ENCODE measurements around the gene EVC2. TPM values are rescaled to one million over a fixed set of nuclear protein-coding genes. Genes with fewer than 3 reads are reported as not detected.

Gene EVC2
- total RNA-seq, 4 donors from 2014 or later, result 0.20 to 10.5 (median 3.9) TPM

- TF ChIP-seq POLR2A (IDR thresholded peaks at IDR 0.05) (no peak), POLR2AphosphoS5 (IDR thresholded peaks at IDR 0.05) (no peak), EP300 (IDR thresholded peaks at IDR 0.05; ENCODE audit: low read depth) (no peak)
- TF ChIP-seq, protein P1, sequence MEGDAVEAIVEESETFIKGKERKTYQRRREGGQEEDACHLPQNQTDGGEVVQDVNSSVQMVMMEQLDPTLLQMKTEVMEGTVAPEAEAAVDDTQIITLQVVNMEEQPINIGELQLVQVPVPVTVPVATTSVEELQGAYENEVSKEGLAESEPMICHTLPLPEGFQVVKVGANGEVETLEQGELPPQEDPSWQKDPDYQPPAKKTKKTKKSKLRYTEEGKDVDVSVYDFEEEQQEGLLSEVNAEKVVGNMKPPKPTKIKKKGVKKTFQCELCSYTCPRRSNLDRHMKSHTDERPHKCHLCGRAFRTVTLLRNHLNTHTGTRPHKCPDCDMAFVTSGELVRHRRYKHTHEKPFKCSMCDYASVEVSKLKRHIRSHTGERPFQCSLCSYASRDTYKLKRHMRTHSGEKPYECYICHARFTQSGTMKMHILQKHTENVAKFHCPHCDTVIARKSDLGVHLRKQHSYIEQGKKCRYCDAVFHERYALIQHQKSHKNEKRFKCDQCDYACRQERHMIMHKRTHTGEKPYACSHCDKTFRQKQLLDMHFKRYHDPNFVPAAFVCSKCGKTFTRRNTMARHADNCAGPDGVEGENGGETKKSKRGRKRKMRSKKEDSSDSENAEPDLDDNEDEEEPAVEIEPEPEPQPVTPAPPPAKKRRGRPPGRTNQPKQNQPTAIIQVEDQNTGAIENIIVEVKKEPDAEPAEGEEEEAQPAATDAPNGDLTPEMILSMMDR (IDR thresholded peaks at IDR 0.05), result no peak
- Histone ChIP-seq H3K27me3 (no peaks in the 10 kb centered on the region), H3K4me1 (no peaks in the 10 kb centered on the region), H3K4me3 (no peak overlapping the region), H3K9me3 (no peaks in the 10 kb centered on the region), H3K27ac (no peak overlapping the region), H3K36me3 (no peaks in the 10 kb centered on the region)
- intact Hi-C loops (cut with DNase I; ENCODE audit: low total_unique reads), result no loop called here
- DNase-seq, result no peak
- in situ Hi-C loops (cut with MboI; ENCODE audit: low pct_ligation_motif_present in 1 of 4, low pct_unique_long_range_greater_than_20kb in 1 of 4, low sequenced_read_pairs in 3 of 4), result no loop called here
- 84% methylated on average over 18 of the region's 19 CpGs; no CpG with 5 or more reads in 1 of the 2 donors for WGBS, 2 donors (ENCODE audit: low coverage in 1 of 2)
Observed at GRCh38 chr4:5753766-5754528, 45.6 kb upstream of the EVC2 start.

GRCh38 chr4:5753366-5753765 is 45.0 kb upstream of the EVC2 start:
- no peak overlapping the region for H3K27ac ChIP-seq
- H3K9me3 ChIP-seq, result no peaks in the 10 kb centered on the region
- no peaks in the 10 kb centered on the region for H3K4me1 ChIP-seq
- intact Hi-C loops (cut with DNase I; ENCODE audit: low total_unique reads), result no loop called here
- no peaks in the 10 kb centered on the region for H3K27me3 ChIP-seq
- no peaks in the 10 kb centered on the region for H3K36me3 ChIP-seq
- no peak for DNase-seq
- TF ChIP-seq EP300 (IDR thresholded peaks at IDR 0.05; ENCODE audit: low read depth) (no peak), POLR2AphosphoS5 (IDR thresholded peaks at IDR 0.05) (no peak), POLR2A (IDR thresholded peaks at IDR 0.05) (no peak)
- TF ChIP-seq, protein P1 (IDR thresholded peaks at IDR 0.05), result no peak
- no peak overlapping the region for H3K4me3 ChIP-seq
- 77% methylated on average over 6 of the region's 7 CpGs; no CpG with 5 or more reads in 1 of the 2 donors for WGBS, 2 donors (ENCODE audit: low coverage in 1 of 2)
- in situ Hi-C loops (cut with MboI; ENCODE audit: low pct_ligation_motif_present in 1 of 4, low pct_unique_long_range_greater_than_20kb in 1 of 4, low sequenced_read_pairs in 3 of 4), result no loop called here

DNA sequence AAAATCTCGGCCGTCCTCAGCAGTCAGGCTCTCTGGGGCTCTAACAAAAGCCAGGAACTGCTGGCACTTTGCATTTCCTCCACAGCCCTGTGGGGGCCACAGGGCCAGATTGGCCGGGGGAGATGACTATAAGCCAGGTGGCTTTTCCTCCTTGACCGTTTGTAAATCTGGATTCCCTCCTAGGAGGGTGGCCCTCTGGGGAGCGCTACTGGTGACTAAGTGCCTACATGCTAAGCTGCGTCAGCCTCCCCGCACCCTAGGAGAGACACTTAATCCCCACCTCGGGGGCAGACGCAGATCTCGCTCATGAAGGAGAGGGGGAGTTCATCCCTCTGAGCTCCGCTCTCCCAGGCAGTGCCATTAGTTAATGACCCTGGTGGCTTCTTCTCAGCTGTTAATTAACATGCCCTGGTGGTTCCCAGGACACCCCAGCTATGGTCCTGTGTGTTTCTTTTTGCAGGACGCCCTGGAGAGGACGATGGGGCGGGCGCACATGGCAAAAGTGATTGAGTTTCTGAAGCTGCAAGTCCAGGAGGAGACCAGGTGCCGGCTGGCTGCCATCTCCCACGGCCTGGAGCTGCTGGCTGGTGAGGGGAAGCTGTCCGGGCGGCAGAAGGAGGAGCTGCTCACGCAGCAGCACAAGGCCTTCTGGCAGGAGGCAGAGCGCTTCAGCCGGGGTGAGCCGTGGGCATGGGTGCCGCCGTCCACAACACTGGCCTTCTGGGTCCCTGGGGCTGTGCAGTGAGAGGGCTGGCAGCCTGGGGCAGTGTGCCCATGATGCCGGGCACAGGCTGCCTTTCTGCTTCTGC is 44.2 kb upstream of the EVC2 start:
- DNase-seq, result no peak
- H3K36me3 ChIP-seq, result no peaks in the 10 kb centered on the region
- intact Hi-C loops (cut with DNase I; ENCODE audit: low total_unique reads) (no loop called here), in situ Hi-C loops (cut with MboI; ENCODE audit: low pct_ligation_motif_present in 1 of 4, low pct_unique_long_range_greater_than_20kb in 1 of 4, low sequenced_read_pairs in 3 of 4) (no loop called here)
- WGBS, 2 donors (ENCODE audit: low coverage in 1 of 2), result 86% methylated on average over 17 of the region's 26 CpGs; no CpG with 5 or more reads in 1 of the 2 donors
- H3K4me1 ChIP-seq, result no peaks in the 10 kb centered on the region
- no peak overlapping the region for H3K27ac ChIP-seq
- no peak overlapping the region for H3K4me3 ChIP-seq
- H3K27me3 ChIP-seq, result no peaks in the 10 kb centered on the region
- no peaks in the 10 kb centered on the region for H3K9me3 ChIP-seq
- TF ChIP-seq POLR2AphosphoS5 (IDR thresholded peaks at IDR 0.05), result no peak
- no peak for TF ChIP-seq POLR2A (IDR thresholded peaks at IDR 0.05)
- TF ChIP-seq, protein P1 (IDR thresholded peaks at IDR 0.05), result no peak
- no peak for TF ChIP-seq EP300 (IDR thresholded peaks at IDR 0.05; ENCODE audit: low read depth)

- no peak overlapping the region for H3K4me3 ChIP-seq
- in situ Hi-C loops (cut with MboI; ENCODE audit: low pct_ligation_motif_present in 1 of 4, low pct_unique_long_range_greater_than_20kb in 1 of 4, low sequenced_read_pairs in 3 of 4) (no loop called here), intact Hi-C loops (cut with DNase I; ENCODE audit: low total_unique reads) (no loop called here)
- no peaks in the 10 kb centered on the region for H3K27me3 ChIP-seq
- no peak overlapping the region for H3K27ac ChIP-seq
- TF ChIP-seq POLR2AphosphoS5 (IDR thresholded peaks at IDR 0.05) (no peak), EP300 (IDR thresholded peaks at IDR 0.05; ENCODE audit: low read depth) (no peak), POLR2A (IDR thresholded peaks at IDR 0.05) (no peak)
- TF ChIP-seq, protein P1 (IDR thresholded peaks at IDR 0.05), result no peak
- no peak for DNase-seq
- H3K9me3 ChIP-seq, result no peaks in the 10 kb centered on the region
- 83% methylated on average over 14 of the region's 14 CpGs; no CpG with 5 or more reads in 1 of the 2 donors for WGBS, 2 donors (ENCODE audit: low coverage in 1 of 2)
- no peaks in the 10 kb centered on the region for H3K36me3 ChIP-seq
- H3K4me1 ChIP-seq, result no peaks in the 10 kb centered on the region
Observed at GRCh38 chr4:5751666-5752375, 43.5 kb upstream of the EVC2 start.
